Astrocyte (in vitro differentiated cells and primary cell): ENCODE measurements around the gene DCP1B. TPM values are rescaled to one million over a fixed set of nuclear protein-coding genes. Genes with fewer than 3 reads are reported as not detected.
A peak's percentile ranks its signal among the peaks of the same experiment; 100 is the strongest.

ENCODE experiments used
- DNase-seq: peaks from one replicate; pipeline ENCODE4 v3.0.0-alpha.2; 2010; ENCODE audit warnings: low read depth
- FAIRE-seq: peaks from 2 replicates; lab custom pipeline; 2011; peaks lifted over from hg19 to GRCh38; lab: Jason Lieb, UNC
- H2AFZ ChIP-seq: 2 replicates; pipeline ENCODE4 v1.6.0; 2012; ENCODE audit warnings: low read depth, low read length, inconsistent platforms
- H3K27ac ChIP-seq: 2 replicates; pipeline ENCODE4 v1.5.1; 2011; ENCODE audit warnings: low read depth, low read length, inconsistent platforms
- H3K27me3 ChIP-seq: 2 replicates; pipeline ENCODE4 v1.6.0; 2011; ENCODE audit warnings: low read length, inconsistent platforms; ENCODE audit not compliant: insufficient read depth
- H3K36me3 ChIP-seq: 2 replicates; pipeline ENCODE4 v1.5.1; 2011; ENCODE audit warnings: low read length, inconsistent platforms; ENCODE audit not compliant: insufficient read depth
- H3K4me1 ChIP-seq: 2 replicates; pipeline ENCODE4 v1.5.1; 2011; ENCODE audit warnings: low read length, inconsistent platforms; ENCODE audit not compliant: insufficient read depth
- H3K4me2 ChIP-seq: 2 replicates; pipeline ENCODE4 v1.6.0; 2012; ENCODE audit warnings: low read length, inconsistent platforms
- H3K4me3 ChIP-seq: 2 replicates; pipeline ENCODE4 v1.5.1; 2011; ENCODE audit warnings: low read depth, mild to moderate bottlenecking, low read length, inconsistent platforms; ENCODE audit not compliant: insufficient read depth
- H3K79me2 ChIP-seq: 2 replicates; pipeline ENCODE4 v1.6.0; 2012; ENCODE audit warnings: mild to moderate bottlenecking, low read length, inconsistent platforms; ENCODE audit not compliant: insufficient read depth
- H3K9ac ChIP-seq: 2 replicates; pipeline ENCODE4 v1.6.0; 2012; ENCODE audit warnings: mild to moderate bottlenecking, low read length, inconsistent platforms
- H3K9me3 ChIP-seq: 2 replicates; pipeline ENCODE4 v1.5.1; 2012; ENCODE audit warnings: low read depth, mild to moderate bottlenecking, low read length, inconsistent platforms; ENCODE audit not compliant: insufficient read depth
- H4K20me1 ChIP-seq: 2 replicates; pipeline ENCODE4 v1.6.0; 2012; ENCODE audit warnings: low read length, inconsistent platforms; ENCODE audit not compliant: insufficient read depth
- H3K27ac Mint-ChIP-seq: one replicate; pipeline ENCODE4 v1.8.0; 2021; ENCODE audit warnings: mild to moderate bottlenecking, mixed read lengths; ENCODE audit not compliant: unreplicated experiment
- H3K27me3 Mint-ChIP-seq: one replicate; pipeline ENCODE4 v1.8.0; 2021; ENCODE audit warnings: low read depth, mixed read lengths; ENCODE audit not compliant: unreplicated experiment
- H3K36me3 Mint-ChIP-seq: one replicate; pipeline ENCODE4 v1.8.0; 2021; ENCODE audit warnings: low read depth, mixed read lengths; ENCODE audit not compliant: unreplicated experiment
- H3K4me1 Mint-ChIP-seq: one replicate; pipeline ENCODE4 v1.8.0; 2021; ENCODE audit warnings: low read depth, mixed read lengths; ENCODE audit not compliant: unreplicated experiment
- H3K4me3 Mint-ChIP-seq: one replicate; pipeline ENCODE4 v1.8.0; 2021; ENCODE audit warnings: mild to moderate bottlenecking, moderate library complexity, mixed read lengths; ENCODE audit not compliant: unreplicated experiment
- H3K9me3 Mint-ChIP-seq: one replicate; pipeline ENCODE4 v1.8.0; 2021; ENCODE audit warnings: mild to moderate bottlenecking, mixed read lengths; ENCODE audit not compliant: unreplicated experiment
- CTCF ChIP-seq: IDR thresholded peaks from 2 replicates; pipeline ENCODE4 v1.5.1; 2011; ENCODE audit warnings: low read depth, mild to moderate bottlenecking, inconsistent platforms, low read length, moderate library complexity; ENCODE audit not compliant: insufficient read depth
- EZH2 ChIP-seq: IDR thresholded peaks from 2 replicates; pipeline ENCODE4 v1.6.1; 2012; ENCODE audit warnings: mild to moderate bottlenecking, low read length, inconsistent platforms; ENCODE audit not compliant: insufficient read depth
- total RNA-seq: library from RNA; stranded (reverse); gene quantifications from 2 replicates; pipeline ENCODE4 v1.2.1, GENCODE V29; 2021

The DCP1B gene
- total RNA-seq, 1 donor from 2014 or later, result 13.1 TPM

GRCh38 chr12:2049604-2050540, 45.6 kb upstream of the DCP1B start:
- H3K9me3 Mint-ChIP-seq, result peaks cover 2% of the 10 kb centered on the region
- DNase-seq (no peak), FAIRE-seq (no peak)
- no peak overlapping the region for H3K4me3 Mint-ChIP-seq
- Histone ChIP-seq H3K79me2 (no peaks in the 10 kb centered on the region), H3K36me3 (no peaks in the 10 kb centered on the region), H3K27me3 (peaks cover 43% of the 10 kb centered on the region), H2AFZ (no peak overlapping the region), H3K9ac (no peak overlapping the region), H3K27ac (no peak overlapping the region), H3K4me2 (peak overlapping the region; percentile 6), H3K4me3 (no peak overlapping the region), H3K4me1 (peaks cover 3% of the 10 kb centered on the region), H4K20me1 (peaks cover 7% of the 10 kb centered on the region), H3K9me3 (no peaks in the 10 kb centered on the region)
- TF ChIP-seq CTCF (no peak), EZH2 (no peak)
- H3K27ac Mint-ChIP-seq, result no peak overlapping the region
- peaks cover 49% of the 10 kb centered on the region for H3K27me3 Mint-ChIP-seq
- H3K36me3 Mint-ChIP-seq, result no peaks in the 10 kb centered on the region
- H3K4me1 Mint-ChIP-seq, result peaks cover 10% of the 10 kb centered on the region

GRCh38 chr12:2047752-2048151, 43.5 kb upstream of the DCP1B start:
- H3K27me3 Mint-ChIP-seq, result peaks cover 41% of the 10 kb centered on the region
- FAIRE-seq, result no peak

More at GRCh38 chr12:2047752-2048151, 43.5 kb upstream of the DCP1B start:
- Histone ChIP-seq H3K4me2 (no peak overlapping the region), H4K20me1 (no peaks in the 10 kb centered on the region), H3K9me3 (no peaks in the 10 kb centered on the region), H3K9ac (no peak overlapping the region), H2AFZ (no peak overlapping the region), H3K4me1 (peaks cover 3% of the 10 kb centered on the region), H3K79me2 (no peaks in the 10 kb centered on the region), H3K4me3 (no peak overlapping the region), H3K27me3 (peaks cover 41% of the 10 kb centered on the region), H3K36me3 (no peaks in the 10 kb centered on the region), H3K27ac (no peak overlapping the region)
- H3K4me1 Mint-ChIP-seq, result peaks cover 9% of the 10 kb centered on the region
- no peak for DNase-seq
- TF ChIP-seq EZH2 (no peak), CTCF (no peak)
- no peaks in the 10 kb centered on the region for H3K36me3 Mint-ChIP-seq
- H3K4me3 Mint-ChIP-seq, result no peak overlapping the region
- H3K9me3 Mint-ChIP-seq, result peaks cover 2% of the 10 kb centered on the region
- H3K27ac Mint-ChIP-seq, result no peak overlapping the region
